ENCODE results near the gene VGF.
A peak's percentile ranks its signal among the peaks of the same experiment; 100 is the strongest.

Gene VGF

GRCh38 chr7:101172854-101173751, 7.7 kb upstream of the VGF start:
- peak; percentile 78 for DNase-seq (ENCODE audit: low read depth)
- H3K4me3 ChIP-seq (replicated peaks; ENCODE audit: low read depth, low read length), result no peak overlapping the region
- TF ChIP-seq, protein P1, sequence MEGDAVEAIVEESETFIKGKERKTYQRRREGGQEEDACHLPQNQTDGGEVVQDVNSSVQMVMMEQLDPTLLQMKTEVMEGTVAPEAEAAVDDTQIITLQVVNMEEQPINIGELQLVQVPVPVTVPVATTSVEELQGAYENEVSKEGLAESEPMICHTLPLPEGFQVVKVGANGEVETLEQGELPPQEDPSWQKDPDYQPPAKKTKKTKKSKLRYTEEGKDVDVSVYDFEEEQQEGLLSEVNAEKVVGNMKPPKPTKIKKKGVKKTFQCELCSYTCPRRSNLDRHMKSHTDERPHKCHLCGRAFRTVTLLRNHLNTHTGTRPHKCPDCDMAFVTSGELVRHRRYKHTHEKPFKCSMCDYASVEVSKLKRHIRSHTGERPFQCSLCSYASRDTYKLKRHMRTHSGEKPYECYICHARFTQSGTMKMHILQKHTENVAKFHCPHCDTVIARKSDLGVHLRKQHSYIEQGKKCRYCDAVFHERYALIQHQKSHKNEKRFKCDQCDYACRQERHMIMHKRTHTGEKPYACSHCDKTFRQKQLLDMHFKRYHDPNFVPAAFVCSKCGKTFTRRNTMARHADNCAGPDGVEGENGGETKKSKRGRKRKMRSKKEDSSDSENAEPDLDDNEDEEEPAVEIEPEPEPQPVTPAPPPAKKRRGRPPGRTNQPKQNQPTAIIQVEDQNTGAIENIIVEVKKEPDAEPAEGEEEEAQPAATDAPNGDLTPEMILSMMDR (IDR thresholded peaks at IDR 0.05; ENCODE audit: low read length, missing control alignments), result no peak

DNA sequence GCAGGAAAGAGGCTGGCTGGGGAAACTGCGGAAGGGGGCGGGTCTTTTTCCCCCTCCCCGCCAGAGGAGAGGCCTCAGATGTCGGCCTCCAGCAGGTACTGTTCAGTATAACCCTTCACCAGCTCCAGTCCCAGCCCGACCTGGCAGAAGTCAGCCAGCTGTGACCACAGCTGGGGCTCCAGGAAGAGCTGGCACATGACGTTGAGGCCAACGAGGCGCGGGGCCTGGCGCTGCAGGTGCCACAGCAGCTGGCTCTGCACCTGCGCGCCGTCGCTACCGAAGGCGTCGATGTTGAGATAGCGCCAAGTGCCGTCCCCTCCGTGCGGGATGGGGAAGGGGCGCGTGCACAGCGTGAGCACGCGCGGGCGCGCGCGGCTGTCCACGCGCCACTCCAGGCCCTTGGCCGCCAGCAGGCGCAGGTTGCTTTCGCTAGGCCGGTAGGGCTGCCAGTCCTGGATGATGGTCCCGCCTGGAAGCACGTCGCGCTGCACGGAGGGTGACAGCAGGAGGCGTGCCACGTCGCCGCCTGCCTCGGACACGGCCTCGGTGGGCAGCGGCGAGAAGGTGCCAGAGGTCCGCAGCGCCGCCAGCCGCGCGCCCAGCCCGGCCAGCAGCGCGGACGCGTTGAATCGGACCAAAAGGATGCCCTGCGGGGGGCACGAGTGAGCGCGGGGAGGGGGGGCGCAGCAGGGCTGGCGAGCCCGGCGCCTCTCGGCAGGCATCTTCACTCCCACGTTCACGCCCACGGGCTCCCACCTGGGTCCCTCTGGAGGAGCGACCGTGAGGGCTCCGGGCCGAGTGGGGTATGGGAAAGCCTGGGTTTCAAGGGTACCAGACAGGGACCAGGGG, 6.9 kb upstream of the VGF start:
- TF ChIP-seq, protein P1 (IDR thresholded peaks at IDR 0.05; ENCODE audit: low read length, missing control alignments), result no peak
- DNase-seq (ENCODE audit: low read depth), result no peak
- no peak overlapping the region for H3K4me3 ChIP-seq (replicated peaks; ENCODE audit: low read depth, low read length)

DNA sequence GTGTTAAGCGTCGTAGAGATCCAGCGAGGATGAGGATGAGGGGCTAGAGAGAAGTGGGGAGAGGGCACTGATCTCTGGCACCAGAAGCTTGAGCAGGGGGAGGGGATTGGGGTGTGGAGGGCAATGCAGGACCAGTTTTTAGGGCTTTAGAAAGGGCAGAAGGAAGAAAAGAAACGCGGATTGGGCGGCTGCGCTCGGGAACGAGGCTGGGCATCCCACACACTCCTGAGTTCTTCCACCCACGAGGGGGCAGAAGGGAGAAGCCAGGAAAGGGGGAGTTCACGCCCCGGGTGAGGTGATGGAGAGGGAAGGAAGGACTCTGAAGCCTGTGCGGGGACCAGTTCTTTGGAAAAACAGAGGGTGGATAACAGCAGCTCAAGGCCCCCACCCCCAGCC, 6.1 kb upstream of the VGF start:
- no peak overlapping the region for H3K4me3 ChIP-seq (replicated peaks; ENCODE audit: low read depth, low read length)
- TF ChIP-seq, protein P1 (IDR thresholded peaks at IDR 0.05; ENCODE audit: low read length, missing control alignments), result peak; percentile 30
- DNase-seq (ENCODE audit: low read depth), result no peak

DNA sequence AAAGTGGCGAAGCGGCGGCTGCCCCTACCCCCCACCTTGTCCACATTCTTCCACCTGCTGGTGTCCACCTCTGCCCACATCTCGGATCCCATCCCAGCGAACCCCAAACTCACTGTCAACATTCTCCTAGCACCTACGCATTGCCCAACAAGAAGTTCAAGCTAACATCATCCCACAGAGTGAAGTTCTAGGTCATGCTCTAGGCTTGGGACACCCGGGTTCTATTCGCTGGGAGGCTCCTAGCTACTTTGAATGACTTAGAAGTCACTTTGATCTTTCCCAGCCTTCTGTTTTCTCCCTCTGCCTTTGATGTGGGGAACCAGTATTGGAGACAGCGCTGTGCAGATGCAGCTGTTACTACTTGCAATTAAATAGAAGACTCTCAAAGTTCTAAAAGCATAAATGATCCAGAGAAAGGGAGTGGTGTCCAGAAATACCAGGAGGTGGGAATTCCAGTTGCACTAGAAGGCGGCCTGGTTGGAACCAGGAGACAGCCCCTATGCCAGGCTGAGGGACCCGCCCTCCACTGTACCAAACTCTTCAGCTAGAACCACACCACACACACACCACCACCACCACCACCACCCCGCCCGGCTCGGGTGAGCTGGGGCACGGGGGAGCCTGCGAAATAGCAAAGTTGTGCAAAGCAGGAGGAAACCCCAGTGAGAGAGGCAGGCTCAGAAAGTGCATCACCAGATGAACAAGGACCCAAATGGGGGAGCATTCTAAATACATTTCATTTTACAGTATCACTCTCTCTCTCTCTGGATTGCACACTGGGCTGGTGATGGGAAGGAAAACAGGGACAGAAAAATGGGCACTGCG, 5.5 kb upstream of the VGF start:
- TF ChIP-seq, protein P1 (IDR thresholded peaks at IDR 0.05; ENCODE audit: low read length, missing control alignments), result no peak
- no peak for DNase-seq (ENCODE audit: low read depth)
- H3K4me3 ChIP-seq (replicated peaks; ENCODE audit: low read depth, low read length), result no peak overlapping the region

GRCh38 chr7:101169838-101170551, 4.6 kb upstream of the VGF start:
- DNase-seq (ENCODE audit: low read depth), result peak; percentile 67
- TF ChIP-seq, protein P1 (IDR thresholded peaks at IDR 0.05; ENCODE audit: low read length, missing control alignments), result peak; percentile 91
- no peak overlapping the region for H3K4me3 ChIP-seq (replicated peaks; ENCODE audit: low read depth, low read length)

Data from fibroblast of pulmonary artery (primary cell).